ENCODE measurements around the gene MYL7. TPM values are rescaled to one million over a fixed set of nuclear protein-coding genes. Genes with fewer than 3 reads are reported as not detected.

MYL7 gene
- 1.6 and 2.5 TPM in 2 replicates for total RNA-seq (ENCODE audit: low replicate concordance)
- long read RNA-seq, result 0 reads

GRCh38 chr7:44141221-44141850 is at the start of gene MYL7:
Gene MYL7, minus strand, starts transcription at chr7:44141332. Its CDS starts 27 bp downstream, at chr7:44141305.
- H3K9me3 Mint-ChIP-seq, result no peaks in the 10 kb centered on the region
- H3K4me3 Mint-ChIP-seq, result no peak within 1 kb of the TSS
- no peak within 1 kb of the TSS for H3K27ac Mint-ChIP-seq
- TF ChIP-seq CTCF (conservative IDR thresholded peaks at IDR 0.05), result no peak
- H3K27me3 Mint-ChIP-seq, result peaks cover 13% of the 10 kb centered on the region
- no peak for DNase-seq (ENCODE audit: extremely low spot score, unreplicated experiment)
- no peaks in the 10 kb centered on the region for H3K36me3 Mint-ChIP-seq
- no peaks in the 10 kb centered on the region for H3K4me1 Mint-ChIP-seq (ENCODE audit: unreplicated experiment)

- H3K9me3 Mint-ChIP-seq, result no peaks in the 10 kb centered on the region
- no peak for DNase-seq (ENCODE audit: extremely low spot score, unreplicated experiment)
- no peak overlapping the region for H3K27ac Mint-ChIP-seq
- peaks cover 5% of the 10 kb centered on the region for H3K27me3 Mint-ChIP-seq
- no peaks in the 10 kb centered on the region for H3K36me3 Mint-ChIP-seq
- H3K4me3 Mint-ChIP-seq, result no peak overlapping the region
- TF ChIP-seq CTCF (conservative IDR thresholded peaks at IDR 0.05), result no peak
- no peaks in the 10 kb centered on the region for H3K4me1 Mint-ChIP-seq (ENCODE audit: unreplicated experiment)
Measured at GRCh38 chr7:44189993-44190872, 49.1 kb upstream of the MYL7 start.

- H3K27ac Mint-ChIP-seq, result peak within 1 kb of the TSS; percentile 50
- peak within 1 kb of the TSS; percentile 71 for H3K4me3 Mint-ChIP-seq
- H3K9me3 Mint-ChIP-seq, result no peaks in the 10 kb centered on the region
- H3K27me3 Mint-ChIP-seq, result peaks cover 5% of the 10 kb centered on the region
- DNase-seq (ENCODE audit: extremely low spot score, unreplicated experiment), result no peak
- H3K36me3 Mint-ChIP-seq, result no peaks in the 10 kb centered on the region
- H3K4me1 Mint-ChIP-seq (ENCODE audit: unreplicated experiment), result peaks cover 6% of the 10 kb centered on the region
- no peak for TF ChIP-seq CTCF (conservative IDR thresholded peaks at IDR 0.05)
Measured at GRCh38 chr7:44189286-44189992, 48.3 kb upstream of the MYL7 start, which contains the start of gene GCK. Gene GCK, minus strand, starts transcription at chr7:44189439. Its CDS starts 486 bp downstream, at chr7:44188953.

GRCh38 chr7:44188480-44189225 is 47.5 kb upstream of the MYL7 start:
- TF ChIP-seq CTCF (conservative IDR thresholded peaks at IDR 0.05), result no peak
- H3K4me3 Mint-ChIP-seq, result peak overlapping the region; percentile 71
- H3K4me1 Mint-ChIP-seq (ENCODE audit: unreplicated experiment), result peaks cover 6% of the 10 kb centered on the region
- H3K9me3 Mint-ChIP-seq, result no peaks in the 10 kb centered on the region
- H3K27ac Mint-ChIP-seq, result peak overlapping the region; percentile 50
- no peak for DNase-seq (ENCODE audit: extremely low spot score, unreplicated experiment)
- peaks cover 5% of the 10 kb centered on the region for H3K27me3 Mint-ChIP-seq
- no peaks in the 10 kb centered on the region for H3K36me3 Mint-ChIP-seq

Data from type B pancreatic cell (in vitro differentiated cells).